Loucy (cell line): ENCODE results near the gene FKBP8.

ENCODE experiments used
- H2AFZ ChIP-seq: fragments of 200-600 bp; sonication (generic); 2 replicates; pipeline ENCODE4 v1.6.0; 2016; ENCODE audit warnings: antibody characterized with exemption, mild to moderate bottlenecking, low read length, moderate library complexity
- H3F3A ChIP-seq: fragments of 200-600 bp; 2 replicates; pipeline ENCODE4 v1.6.0; 2016; ENCODE audit warnings: antibody characterized with exemption, low read depth, mild to moderate bottlenecking
- H3K27me3 ChIP-seq: fragments of 200-600 bp; sonication (generic); 2 replicates; pipeline ENCODE4 v1.6.1; 2014; ENCODE audit warnings: low read length, mild to moderate bottlenecking; ENCODE audit not compliant: insufficient read depth, poor library complexity, severe bottlenecking
- H3K36me3 ChIP-seq: fragments of 200-600 bp; sonication (generic); 2 replicates; pipeline ENCODE4 v1.6.1; 2016; ENCODE audit warnings: low read length; ENCODE audit not compliant: insufficient read depth
- H3K4me1 ChIP-seq: fragments of 200-600 bp; sonication (generic); 2 replicates; pipeline ENCODE4 v1.5.1; 2014; ENCODE audit warnings: low read length, mild to moderate bottlenecking; ENCODE audit not compliant: insufficient read depth, poor library complexity, severe bottlenecking
- H3K4me2 ChIP-seq: fragments of 200-600 bp; sonication (generic); 2 replicates; pipeline ENCODE4 v1.6.0; 2014; ENCODE audit warnings: antibody characterized with exemption, low read length, low read depth, mild to moderate bottlenecking; ENCODE audit not compliant: poor library complexity, severe bottlenecking
- H3K4me3 ChIP-seq: fragments of 200-600 bp; sonication (generic); 2 replicates; pipeline ENCODE4 v1.5.1; 2014; ENCODE audit warnings: low read length, mild to moderate bottlenecking, mixed read lengths; ENCODE audit not compliant: poor library complexity, severe bottlenecking
- H3K79me2 ChIP-seq: fragments of 200-600 bp; sonication (generic); 2 replicates; pipeline ENCODE4 v1.6.1; 2014; ENCODE audit warnings: low read length; ENCODE audit not compliant: insufficient read depth
- H3K9ac ChIP-seq: fragments of 200-600 bp; sonication (generic); 2 replicates; pipeline ENCODE4 v1.6.0; 2014; ENCODE audit warnings: mild to moderate bottlenecking, low read depth, low read length, moderate library complexity; ENCODE audit not compliant: poor library complexity, severe bottlenecking
- H3K9me2 ChIP-seq: fragments of 200-600 bp; sonication (generic); replicated peaks from 2 replicates; pipeline ENCODE4 v1.6.1; 2016; ENCODE audit warnings: low read depth, low read length, mixed read lengths
- H3K9me3 ChIP-seq: fragments of 200-600 bp; sonication (generic); 2 replicates; pipeline ENCODE4 v1.6.1; 2014; ENCODE audit warnings: mild to moderate bottlenecking, antibody characterized with exemption, low read length, low read depth; ENCODE audit not compliant: insufficient read depth
- H4K20me1 ChIP-seq: fragments of 200-600 bp; sonication (generic); 2 replicates; pipeline ENCODE4 v1.6.0; 2014; ENCODE audit warnings: antibody characterized with exemption, low read length, mild to moderate bottlenecking; ENCODE audit not compliant: insufficient read depth, poor library complexity, severe bottlenecking
- EZH2phosphoT487 ChIP-seq: fragments of 200-600 bp; IDR thresholded peaks from 2 replicates; pipeline ENCODE4 v1.6.1; 2018; ENCODE audit warnings: antibody characterized with exemption, mild to moderate bottlenecking, moderate library complexity, borderline replicate concordance
- TF ChIP-seq, protein P1 (sequence below): fragments of 200-600 bp; sonication (generic); conservative IDR thresholded peaks from 2 replicates; pipeline ENCODE4 v1.5.1; 2014; ENCODE audit warnings: mild to moderate bottlenecking, antibody characterized with exemption, low read length

The FKBP8 gene

DNA sequence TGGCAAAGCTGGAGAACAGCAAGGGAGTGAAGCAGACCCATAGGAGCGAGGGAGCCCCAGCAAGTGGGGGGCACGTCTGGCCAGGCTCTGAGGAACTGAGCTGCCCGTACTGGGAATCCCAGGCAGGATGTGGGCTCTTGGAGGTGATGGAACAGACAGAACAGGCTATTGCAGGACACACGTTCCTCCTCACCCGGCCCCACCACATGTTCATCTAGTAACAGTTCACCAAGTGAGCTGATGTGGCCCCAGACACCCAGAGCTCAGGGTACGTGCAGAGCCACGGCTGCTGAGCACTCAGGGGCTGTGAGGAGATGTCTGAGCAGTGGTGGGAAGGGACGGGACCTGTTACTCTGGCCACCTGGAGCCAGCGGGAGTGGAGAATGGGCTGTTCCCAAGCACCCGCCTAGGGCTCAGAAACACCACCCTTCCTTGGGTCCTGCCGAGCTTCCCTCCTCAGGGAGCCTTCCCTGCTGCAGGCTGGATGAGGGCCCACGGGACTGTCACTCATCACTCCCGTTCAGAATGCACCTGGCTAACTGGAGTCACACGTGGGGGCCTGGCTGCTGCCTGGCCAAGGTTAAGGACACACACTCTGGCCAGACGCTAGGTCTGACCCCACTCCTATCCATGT lies 39.9 kb downstream of the FKBP8 start:
- H3K4me2 ChIP-seq = no peak overlapping the region
- H3K9me2 ChIP-seq = no peaks in the 10 kb centered on the region
- H3K9me3 ChIP-seq = no peaks in the 10 kb centered on the region
- H3K4me1 ChIP-seq = peaks cover 42% of the 10 kb centered on the region
- H2AFZ ChIP-seq = no peak overlapping the region
- H3K27me3 ChIP-seq = no peaks in the 10 kb centered on the region
- TF ChIP-seq, protein P1, sequence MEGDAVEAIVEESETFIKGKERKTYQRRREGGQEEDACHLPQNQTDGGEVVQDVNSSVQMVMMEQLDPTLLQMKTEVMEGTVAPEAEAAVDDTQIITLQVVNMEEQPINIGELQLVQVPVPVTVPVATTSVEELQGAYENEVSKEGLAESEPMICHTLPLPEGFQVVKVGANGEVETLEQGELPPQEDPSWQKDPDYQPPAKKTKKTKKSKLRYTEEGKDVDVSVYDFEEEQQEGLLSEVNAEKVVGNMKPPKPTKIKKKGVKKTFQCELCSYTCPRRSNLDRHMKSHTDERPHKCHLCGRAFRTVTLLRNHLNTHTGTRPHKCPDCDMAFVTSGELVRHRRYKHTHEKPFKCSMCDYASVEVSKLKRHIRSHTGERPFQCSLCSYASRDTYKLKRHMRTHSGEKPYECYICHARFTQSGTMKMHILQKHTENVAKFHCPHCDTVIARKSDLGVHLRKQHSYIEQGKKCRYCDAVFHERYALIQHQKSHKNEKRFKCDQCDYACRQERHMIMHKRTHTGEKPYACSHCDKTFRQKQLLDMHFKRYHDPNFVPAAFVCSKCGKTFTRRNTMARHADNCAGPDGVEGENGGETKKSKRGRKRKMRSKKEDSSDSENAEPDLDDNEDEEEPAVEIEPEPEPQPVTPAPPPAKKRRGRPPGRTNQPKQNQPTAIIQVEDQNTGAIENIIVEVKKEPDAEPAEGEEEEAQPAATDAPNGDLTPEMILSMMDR = no peak
- no peak for TF ChIP-seq EZH2phosphoT487
- peaks cover 56% of the 10 kb centered on the region for H4K20me1 ChIP-seq
- no peaks in the 10 kb centered on the region; the same call in 1 of the 2 replicates for H3F3A ChIP-seq
- H3K4me3 ChIP-seq = no peak overlapping the region
- peaks cover 99% of the 10 kb centered on the region for H3K79me2 ChIP-seq
- no peaks in the 10 kb centered on the region for H3K36me3 ChIP-seq
- no peak overlapping the region for H3K9ac ChIP-seq

DNA sequence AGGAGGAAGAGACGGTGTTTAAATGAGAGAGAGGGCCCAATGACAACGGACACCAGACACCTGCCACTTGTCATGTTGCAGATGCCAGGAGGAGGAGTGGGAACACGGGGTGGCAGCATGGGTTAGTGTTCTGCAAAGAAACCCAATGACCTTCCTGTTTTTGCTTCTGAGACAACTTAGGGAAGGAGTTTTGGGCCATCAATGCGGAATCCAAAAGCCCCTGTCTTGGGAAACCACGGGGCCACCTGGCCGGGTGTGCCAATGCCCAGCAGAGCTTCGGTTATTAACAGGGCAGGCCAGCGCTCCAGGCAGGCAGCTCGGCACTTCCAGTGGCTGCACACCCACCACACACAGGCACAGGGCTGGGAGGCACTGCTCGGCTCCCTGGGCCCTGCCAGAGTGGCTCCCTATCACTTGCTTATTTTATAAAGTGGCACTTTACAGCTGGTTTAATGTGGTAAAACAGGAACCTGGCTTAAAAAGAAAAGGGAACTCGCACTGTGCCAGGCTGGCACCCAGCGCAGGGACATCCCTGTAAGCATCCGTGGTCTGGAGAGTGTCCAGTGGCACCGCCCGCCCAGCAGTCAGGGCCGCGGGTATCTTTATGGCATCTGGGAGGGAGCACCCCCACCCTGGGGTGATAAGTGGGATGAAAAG lies 40.6 kb downstream of the FKBP8 start:
- H3K9me2 ChIP-seq = no peaks in the 10 kb centered on the region
- peaks cover 51% of the 10 kb centered on the region for H4K20me1 ChIP-seq
- H3K36me3 ChIP-seq = no peaks in the 10 kb centered on the region
- H3K4me3 ChIP-seq = no peak overlapping the region
- H3K4me1 ChIP-seq = peaks cover 39% of the 10 kb centered on the region
- no peaks in the 10 kb centered on the region for H3K9me3 ChIP-seq
- H3K4me2 ChIP-seq = no peak overlapping the region
- no peak overlapping the region for H2AFZ ChIP-seq
- no peaks in the 10 kb centered on the region for H3K27me3 ChIP-seq
- TF ChIP-seq, protein P1 = no peak
- no peak for TF ChIP-seq EZH2phosphoT487
- H3K9ac ChIP-seq = no peak overlapping the region
- H3K79me2 ChIP-seq = peaks cover 99% of the 10 kb centered on the region
- no peaks in the 10 kb centered on the region; the same call in 1 of the 2 replicates for H3F3A ChIP-seq

DNA sequence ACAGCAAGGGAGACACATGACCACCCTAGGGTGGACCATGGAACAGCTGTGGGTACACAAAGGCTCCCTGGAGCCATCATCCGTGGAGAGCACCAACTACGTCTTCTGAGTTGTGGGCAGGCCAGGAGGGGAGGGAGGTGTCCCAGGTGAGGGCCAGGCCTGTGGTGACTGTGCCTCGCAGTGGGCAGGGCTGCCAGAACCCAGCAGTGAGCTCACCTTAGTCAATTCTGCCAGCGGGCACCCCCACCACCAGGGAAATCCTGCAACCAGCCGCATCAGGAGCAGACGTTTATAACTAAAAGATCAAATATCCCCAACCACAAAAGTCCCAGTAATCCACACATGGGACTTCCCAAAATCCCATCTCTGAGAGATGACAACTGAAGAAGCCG lies 41.1 kb downstream of the FKBP8 start:
- no peak for TF ChIP-seq EZH2phosphoT487
- TF ChIP-seq, protein P1 = no peak
- Histone ChIP-seq H3K9ac (no peak overlapping the region), H4K20me1 (peaks cover 53% of the 10 kb centered on the region), H3K79me2 (peaks cover 99% of the 10 kb centered on the region), H3K36me3 (no peaks in the 10 kb centered on the region), H2AFZ (no peak overlapping the region), H3K9me3 (no peaks in the 10 kb centered on the region), H3K4me3 (no peak overlapping the region), H3K4me2 (no peak overlapping the region), H3K9me2 (no peaks in the 10 kb centered on the region), H3F3A (no peaks in the 10 kb centered on the region; the same call in 1 of the 2 replicates), H3K4me1 (peaks cover 34% of the 10 kb centered on the region), H3K27me3 (no peaks in the 10 kb centered on the region)
